Fibroblast of skin of right biceps (primary cell): ENCODE data around the gene CKAP2L.
A peak's percentile ranks its signal among the peaks of the same experiment; 100 is the strongest.

Experiments used
- DNase-seq: peaks from one replicate; pipeline ENCODE4 v3.0.0-alpha.2; 2013

The CKAP2L gene

GRCh38 chr2:112705575-112705974 is 58.8 kb downstream of the CKAP2L start:
- DNase-seq: no peak

DNA sequence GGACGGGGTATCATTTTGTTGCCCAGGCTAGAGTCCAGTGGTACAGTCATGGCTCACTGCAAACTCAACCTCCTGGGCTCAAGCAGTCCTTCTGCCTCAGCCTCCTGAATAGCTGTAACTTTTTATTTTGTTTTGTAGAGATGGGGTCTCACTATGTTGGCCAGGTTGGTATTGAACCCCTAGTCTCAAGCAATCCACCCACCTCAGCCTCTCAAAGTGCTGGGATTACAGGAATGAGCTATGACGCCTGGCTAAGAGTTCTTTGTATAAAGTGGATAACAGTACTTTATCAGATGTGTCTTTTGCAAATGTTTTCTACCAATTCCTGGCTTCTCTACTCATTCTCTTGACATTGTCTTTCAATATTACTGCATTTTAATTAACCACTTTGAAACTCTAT is 60.7 kb downstream of the CKAP2L start:
- DNase-seq: no peak

DNA sequence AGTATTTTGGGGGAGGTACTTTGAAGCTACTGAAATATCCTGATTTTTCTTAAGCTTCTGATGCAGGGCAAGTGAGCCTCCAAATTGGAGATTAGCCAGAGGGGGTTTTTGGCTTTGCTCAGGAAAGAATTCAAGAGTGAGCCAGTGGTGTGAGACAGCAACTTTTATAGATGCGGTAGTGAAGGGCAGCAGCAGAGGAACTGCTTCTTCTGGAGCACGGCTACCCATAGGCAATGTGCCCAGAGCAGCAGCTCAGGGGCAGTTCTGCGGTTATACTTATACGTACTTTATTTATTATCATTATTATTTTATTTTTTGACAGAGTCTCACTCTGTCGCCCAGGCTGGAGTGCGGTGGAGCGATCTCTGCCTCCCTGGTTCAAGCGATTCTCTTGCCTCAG is 63.4 kb downstream of the CKAP2L start:
- DNase-seq: no peak

DNA sequence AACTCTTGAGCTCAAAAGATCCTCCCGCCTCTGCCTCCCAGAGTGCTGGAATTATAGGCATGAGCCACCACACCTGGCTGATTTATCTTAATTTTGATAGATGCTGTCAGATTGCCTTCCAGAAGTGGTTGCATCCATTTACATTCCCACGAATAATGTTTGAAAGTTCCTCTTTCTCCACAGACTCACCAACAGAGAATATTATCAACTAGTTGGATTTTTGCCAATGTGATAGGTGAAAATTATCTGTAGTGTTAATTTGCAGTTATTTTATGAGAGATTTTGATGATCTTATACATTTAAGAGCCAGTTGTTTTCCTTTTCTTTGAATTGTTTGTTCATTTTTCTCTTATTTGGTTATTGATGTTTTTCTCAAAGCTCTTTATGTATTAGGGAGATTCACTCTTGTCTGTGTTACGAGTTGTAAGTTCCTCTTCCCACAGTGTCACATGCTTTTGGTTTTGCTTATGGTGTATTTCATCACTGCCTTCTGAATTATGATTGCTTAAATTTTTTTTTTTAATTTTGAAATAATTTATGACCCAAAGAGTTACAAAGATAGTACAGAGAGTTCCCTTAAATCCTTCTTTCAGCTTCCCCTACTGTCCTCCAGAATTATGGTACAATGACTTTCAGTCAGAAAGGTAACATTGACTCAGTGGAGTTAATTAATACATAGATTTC is 64.3 kb downstream of the CKAP2L start:
- no peak for DNase-seq

DNA sequence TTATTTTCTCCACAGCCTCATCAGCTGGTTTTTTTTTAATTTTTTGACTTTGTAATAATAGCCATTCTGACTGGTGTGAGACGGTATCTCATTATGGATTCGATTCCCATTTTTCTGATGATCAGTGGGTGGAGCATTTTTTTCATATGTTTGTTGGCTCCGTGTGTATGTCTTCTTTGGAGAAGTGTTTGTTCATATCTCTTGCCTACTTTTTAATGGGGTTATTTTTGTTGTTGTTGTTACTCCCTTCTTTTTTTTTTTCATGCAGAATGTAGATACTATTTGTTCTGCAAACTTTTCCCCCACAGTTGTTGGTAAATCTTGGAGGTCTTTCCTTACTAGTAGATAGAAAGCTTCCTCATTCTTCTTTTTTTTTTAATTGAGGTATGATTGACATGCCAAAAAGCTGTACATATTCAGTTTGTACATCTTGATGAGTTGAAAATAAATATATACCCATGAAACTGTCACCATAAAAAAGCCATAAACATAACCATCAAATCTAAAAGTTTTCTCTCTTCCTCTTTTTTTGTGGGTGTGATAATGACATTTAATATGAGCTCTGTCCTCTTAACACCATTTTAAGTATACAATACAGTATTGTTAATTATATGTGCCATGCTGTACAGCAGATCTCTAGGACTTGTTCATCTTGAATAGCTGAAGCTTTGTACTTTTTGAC is 65.4 kb downstream of the CKAP2L start:
- DNase-seq: no peak

GRCh38 chr2:112694182-112694581 is 70.2 kb downstream of the CKAP2L start:
- DNase-seq: no peak

GRCh38 chr2:112693596-112693995 is 70.8 kb downstream of the CKAP2L start:
- DNase-seq: no peak

GRCh38 chr2:112692918-112693317 is 71.5 kb downstream of the CKAP2L start:
- DNase-seq: no peak

DNA sequence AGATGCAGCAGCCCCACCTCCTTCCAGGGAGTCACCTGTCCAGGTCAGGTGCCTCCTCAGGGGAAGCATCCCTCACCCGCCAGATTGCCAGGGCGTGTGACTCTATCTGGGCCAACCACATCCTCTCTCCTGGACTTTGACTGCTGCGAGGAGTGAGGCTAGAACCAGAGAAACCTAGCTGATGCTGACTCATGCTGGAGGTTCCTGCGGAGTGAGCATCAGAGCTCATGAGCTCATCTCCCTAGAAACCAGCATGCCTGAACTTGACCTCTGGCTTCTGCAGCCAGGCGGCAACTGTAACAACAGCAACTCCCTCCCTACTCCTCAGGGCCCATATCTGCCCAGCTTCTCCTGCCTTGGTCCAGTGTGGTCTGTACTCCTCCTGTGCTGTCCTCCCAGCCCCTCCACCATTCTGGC is 71.9 kb downstream of the CKAP2L start:
- DNase-seq: peak; percentile 88

GRCh38 chr2:112691881-112692281 is 72.5 kb downstream of the CKAP2L start:
- no peak for DNase-seq

DNA sequence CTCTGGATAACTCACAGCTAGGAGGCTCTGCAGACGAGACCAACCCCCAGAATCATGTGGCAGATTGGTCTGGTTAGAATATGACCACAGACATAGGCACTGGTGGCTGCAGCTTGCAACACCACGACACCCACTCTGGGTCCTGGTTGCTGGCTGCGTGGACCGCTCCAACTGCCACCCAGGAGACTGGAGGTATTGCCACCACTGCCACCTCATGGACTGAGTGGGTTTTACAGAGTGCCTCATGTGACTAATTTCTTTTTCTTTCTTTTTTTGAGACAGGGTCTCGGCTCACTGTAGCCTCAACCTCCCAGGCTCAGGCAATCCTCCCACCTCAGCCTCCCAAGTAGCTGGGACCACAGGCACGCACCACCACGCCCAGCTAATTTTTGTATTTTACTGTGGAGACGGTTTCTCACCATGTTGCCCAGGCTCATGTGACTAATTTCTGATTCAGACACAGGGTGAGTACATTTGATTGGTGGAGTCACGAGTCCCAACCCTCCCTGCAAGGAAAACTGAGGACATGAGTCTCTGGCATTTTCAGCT is 73.5 kb downstream of the CKAP2L start:
- DNase-seq: peak; percentile 40

- DNase-seq: no peak
Observed at GRCh38 chr2:112688086-112688880, 76.1 kb downstream of the CKAP2L start.

DNA sequence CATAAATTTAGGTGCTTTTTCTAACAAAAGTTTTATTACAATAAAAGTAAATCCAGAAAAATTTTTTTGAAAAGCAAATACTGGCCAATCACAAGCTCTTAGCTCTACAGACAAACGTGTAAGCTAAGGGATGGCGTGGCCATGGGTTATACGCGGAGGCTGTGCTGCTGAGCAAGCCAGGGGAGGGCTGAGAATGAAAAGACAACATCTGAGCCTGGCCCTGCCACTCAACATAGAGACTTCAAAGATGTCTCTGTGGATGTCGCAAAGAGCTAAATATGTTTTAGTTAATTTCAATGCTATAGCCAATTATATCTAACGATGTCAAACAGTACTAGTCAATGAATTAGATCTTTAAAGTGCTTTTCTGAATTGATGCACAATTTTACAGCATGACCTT is 76.9 kb downstream of the CKAP2L start:
- no peak for DNase-seq
